HepG2 (cell line): ENCODE data around the gene SYNJ2. TPM values are rescaled to one million over a fixed set of nuclear protein-coding genes. Genes with fewer than 3 reads are reported as not detected.

ENCODE experiments used
- ARID2 ChIP-seq: sonication (generic); formaldehyde crosslinking; IDR thresholded peaks from 2 replicates; pipeline ENCODE4 v1.8.1; 2022; ENCODE audit warnings: mild to moderate bottlenecking, missing genetic modification reagents, borderline replicate concordance
- ARNTL ChIP-seq: sonication (generic); formaldehyde crosslinking; IDR thresholded peaks from 2 replicates; pipeline ENCODE4 v1.4.0; 2020; ENCODE audit warnings: mild to moderate bottlenecking, missing genetic modification reagents
- GMEB2 ChIP-seq: IDR thresholded peaks from 2 replicates; pipeline ENCODE4 v1.6.1; 2016; ENCODE audit warnings: missing biosample characterization, missing genetic modification reagents, low read depth
- MAFG ChIP-seq: sonication (generic); formaldehyde crosslinking; IDR thresholded peaks from 2 replicates; pipeline ENCODE4 v1.5.1; 2020; ENCODE audit warnings: mild to moderate bottlenecking, missing genetic modification reagents
- MTA3 ChIP-seq: sonication (generic); formaldehyde crosslinking; IDR thresholded peaks from 2 replicates; pipeline ENCODE4 v1.4.0; 2020; ENCODE audit warnings: missing genetic modification reagents
- MYNN ChIP-seq: sonication (generic); formaldehyde crosslinking; IDR thresholded peaks from 2 replicates; pipeline ENCODE4 v1.4.0; 2020; ENCODE audit warnings: mild to moderate bottlenecking, low read depth, missing genetic modification reagents
- NCOA1 ChIP-seq: sonication (generic); formaldehyde crosslinking; IDR thresholded peaks from 2 replicates; pipeline ENCODE4 v1.9.0; 2021; ENCODE audit warnings: missing genetic modification reagents
- PHF20 ChIP-seq: sonication (generic); formaldehyde crosslinking; IDR thresholded peaks from 2 replicates; pipeline ENCODE4 v1.5.0; 2020; ENCODE audit warnings: mild to moderate bottlenecking, missing genetic modification reagents
- RAD21 ChIP-seq: fragments of 450-650 bp; formaldehyde crosslinking; IDR thresholded peaks from 2 replicates; pipeline ENCODE4 v1.5.0; 2020; ENCODE audit warnings: mild to moderate bottlenecking
- RNF219 ChIP-seq: sonication (generic); formaldehyde crosslinking; IDR thresholded peaks from 2 replicates; pipeline ENCODE4 v1.5.0; 2020; ENCODE audit warnings: mild to moderate bottlenecking, missing genetic modification reagents
- ZFP82 ChIP-seq: sonication (generic); formaldehyde crosslinking; IDR thresholded peaks from 2 replicates; pipeline ENCODE4 v1.5.1; 2020; ENCODE audit warnings: mild to moderate bottlenecking, missing genetic modification reagents, borderline replicate concordance
- ZNF563 ChIP-seq: sonication (generic); formaldehyde crosslinking; IDR thresholded peaks from 2 replicates; pipeline ENCODE4 v1.8.0; 2022; ENCODE audit warnings: mild to moderate bottlenecking, moderate library complexity, missing genetic modification reagents
- ZNF567 ChIP-seq: sonication (generic); formaldehyde crosslinking; IDR thresholded peaks from 2 replicates; pipeline ENCODE4 v1.8.1; 2023; ENCODE audit warnings: mild to moderate bottlenecking, missing genetic modification reagents, borderline replicate concordance
- ZNF577 ChIP-seq: sonication (generic); formaldehyde crosslinking; IDR thresholded peaks from 2 replicates; pipeline ENCODE4 v1.4.0; 2020; ENCODE audit warnings: mild to moderate bottlenecking, low read depth, missing genetic modification reagents, borderline replicate concordance
- ZNF580 ChIP-seq: IDR thresholded peaks from 2 replicates; pipeline ENCODE4 v1.6.1; 2016; ENCODE audit warnings: low read depth, borderline replicate concordance
- ZNF589 ChIP-seq: sonication (generic); formaldehyde crosslinking; conservative IDR thresholded peaks from 2 replicates; pipeline ENCODE4 v1.8.0; 2022; ENCODE audit warnings: mild to moderate bottlenecking, moderate library complexity, missing genetic modification reagents
- ZNF607 ChIP-seq: sonication (generic); formaldehyde crosslinking; IDR thresholded peaks from 2 replicates; pipeline ENCODE4 v1.5.1; 2020; ENCODE audit warnings: missing genetic modification reagents, mild to moderate bottlenecking, borderline replicate concordance
- ZNF629 ChIP-seq: sonication (generic); formaldehyde crosslinking; conservative IDR thresholded peaks from 2 replicates; pipeline ENCODE4 v1.5.0; 2020; ENCODE audit warnings: missing genetic modification reagents
- ZNF672 ChIP-seq: sonication (generic); formaldehyde crosslinking; IDR thresholded peaks from 2 replicates; pipeline ENCODE4 v1.8.1; 2022; ENCODE audit warnings: missing genetic modification reagents
- ZNF850 ChIP-seq: sonication (generic); formaldehyde crosslinking; conservative IDR thresholded peaks from 2 replicates; pipeline ENCODE4 v1.9.0; 2021; ENCODE audit warnings: mild to moderate bottlenecking, missing genetic modification reagents
- polyA plus RNA-seq, 8 experiments: library from polyadenylated mRNA; depleted of rRNA in 3 of 8; stranded (reverse) in 7 of 8; unstranded in 1 of 8; fragments of >200 nt; fragmentation: Illumina TruSeq in 4 of 8; extraction: Trizol in 4 of 8; gene quantifications; 2 replicates each; pipeline versions ENCODE4 v1.2.1 to v1.2.3, GENCODE V29; 2011 to 2016; ENCODE audit warnings: low read depth in 4 of 8, missing spikeins in 1 of 8, mixed read lengths in 1 of 8; ENCODE audit not compliant: insufficient read depth in 1 of 8
- total RNA-seq, 5 experiments: library from RNA; depleted of rRNA; stranded (reverse); fragments of >200 nt; fragmentation: Illumina TruSeq; extraction: Trizol; gene quantifications; 2 replicates each; pipeline ENCODE4 v1.2.3, GENCODE V29; 2016; ENCODE audit warnings: low read depth in 1 of 5
- TF ChIP-seq, protein P1 (sequence below): sonication (generic); formaldehyde crosslinking; IDR thresholded peaks from 2 replicates; pipeline ENCODE4 v1.4.0; 2020; ENCODE audit warnings: missing genetic modification reagents, borderline replicate concordance
- TF ChIP-seq, protein P2 (sequence below): sonication (generic); formaldehyde crosslinking; IDR thresholded peaks from 2 replicates; pipeline ENCODE4 v1.8.0; 2022; ENCODE audit warnings: missing genetic modification reagents, mild to moderate bottlenecking, borderline replicate concordance

The SYNJ2 gene
- total and polyA plus RNA-seq, 2 of the 13 experiments (the other 11 are each of a cell fraction or from before 2014, with no cell fraction given) = 39.1 to 57.6 TPM

GRCh38 chr6:157999168-158000051 is 17.7 kb downstream of the SYNJ2 start (continued):
- TF ChIP-seq GMEB2 (CRISPR knock-in tag) = no peak
- no peak for TF ChIP-seq ZFP82 (CRISPR knock-in tag)
- TF ChIP-seq, protein P1, sequence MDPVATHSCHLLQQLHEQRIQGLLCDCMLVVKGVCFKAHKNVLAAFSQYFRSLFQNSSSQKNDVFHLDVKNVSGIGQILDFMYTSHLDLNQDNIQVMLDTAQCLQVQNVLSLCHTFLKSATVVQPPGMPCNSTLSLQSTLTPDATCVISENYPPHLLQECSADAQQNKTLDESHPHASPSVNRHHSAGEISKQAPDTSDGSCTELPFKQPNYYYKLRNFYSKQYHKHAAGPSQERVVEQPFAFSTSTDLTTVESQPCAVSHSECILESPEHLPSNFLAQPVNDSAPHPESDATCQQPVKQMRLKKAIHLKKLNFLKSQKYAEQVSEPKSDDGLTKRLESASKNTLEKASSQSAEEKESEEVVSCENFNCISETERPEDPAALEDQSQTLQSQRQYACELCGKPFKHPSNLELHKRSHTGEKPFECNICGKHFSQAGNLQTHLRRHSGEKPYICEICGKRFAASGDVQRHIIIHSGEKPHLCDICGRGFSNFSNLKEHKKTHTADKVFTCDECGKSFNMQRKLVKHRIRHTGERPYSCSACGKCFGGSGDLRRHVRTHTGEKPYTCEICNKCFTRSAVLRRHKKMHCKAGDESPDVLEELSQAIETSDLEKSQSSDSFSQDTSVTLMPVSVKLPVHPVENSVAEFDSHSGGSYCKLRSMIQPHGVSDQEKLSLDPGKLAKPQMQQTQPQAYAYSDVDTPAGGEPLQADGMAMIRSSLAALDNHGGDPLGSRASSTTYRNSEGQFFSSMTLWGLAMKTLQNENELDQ (CRISPR knock-in tag) = no peak
- TF ChIP-seq ZNF850 (CRISPR knock-in tag) = no peak
- TF ChIP-seq MTA3 = no peak
- TF ChIP-seq ZNF607 (CRISPR knock-in tag) = no peak
- TF ChIP-seq MYNN (CRISPR knock-in tag) = no peak
- TF ChIP-seq ZNF589 (CRISPR knock-in tag) = no peak
- peak; percentile 48; the same call in 1 of the 2 replicates for TF ChIP-seq ARNTL (CRISPR knock-in tag)
- no peak for TF ChIP-seq ZNF672 (CRISPR knock-in tag)
- TF ChIP-seq ZNF563 = no peak
- 0 out of 2 replicates have a peak, but pooled peaks have one; percentile 28 for TF ChIP-seq ZNF567 (CRISPR knock-in tag)
- TF ChIP-seq ZNF629 = no peak
- TF ChIP-seq RAD21 (CRISPR knock-in tag) = peak; percentile 9; the same call in 1 of the 2 replicates
- no peak for TF ChIP-seq PHF20 (CRISPR knock-in tag)
- no peak for TF ChIP-seq ARID2 (CRISPR knock-in tag)
- no peak for TF ChIP-seq ZNF577 (CRISPR knock-in tag)
- no peak for TF ChIP-seq ZNF580 (CRISPR knock-in tag)
- TF ChIP-seq MAFG (CRISPR knock-in tag) = no peak
- TF ChIP-seq RNF219 (CRISPR knock-in tag) = no peak
- TF ChIP-seq, protein P2, sequence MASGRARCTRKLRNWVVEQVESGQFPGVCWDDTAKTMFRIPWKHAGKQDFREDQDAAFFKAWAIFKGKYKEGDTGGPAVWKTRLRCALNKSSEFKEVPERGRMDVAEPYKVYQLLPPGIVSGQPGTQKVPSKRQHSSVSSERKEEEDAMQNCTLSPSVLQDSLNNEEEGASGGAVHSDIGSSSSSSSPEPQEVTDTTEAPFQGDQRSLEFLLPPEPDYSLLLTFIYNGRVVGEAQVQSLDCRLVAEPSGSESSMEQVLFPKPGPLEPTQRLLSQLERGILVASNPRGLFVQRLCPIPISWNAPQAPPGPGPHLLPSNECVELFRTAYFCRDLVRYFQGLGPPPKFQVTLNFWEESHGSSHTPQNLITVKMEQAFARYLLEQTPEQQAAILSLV (CRISPR knock-in tag) = no peak
- no peak for TF ChIP-seq NCOA1 (CRISPR knock-in tag)
